ENCODE data around the gene KLRC3.
A peak's percentile ranks its signal among the peaks of the same experiment; 100 is the strongest.
"Not testable (repeated sequence)": the region's sequence is repeated elsewhere in the genome, so short reads cannot be mapped to it uniquely, and the experiment has no call there.

Gene KLRC3

DNA sequence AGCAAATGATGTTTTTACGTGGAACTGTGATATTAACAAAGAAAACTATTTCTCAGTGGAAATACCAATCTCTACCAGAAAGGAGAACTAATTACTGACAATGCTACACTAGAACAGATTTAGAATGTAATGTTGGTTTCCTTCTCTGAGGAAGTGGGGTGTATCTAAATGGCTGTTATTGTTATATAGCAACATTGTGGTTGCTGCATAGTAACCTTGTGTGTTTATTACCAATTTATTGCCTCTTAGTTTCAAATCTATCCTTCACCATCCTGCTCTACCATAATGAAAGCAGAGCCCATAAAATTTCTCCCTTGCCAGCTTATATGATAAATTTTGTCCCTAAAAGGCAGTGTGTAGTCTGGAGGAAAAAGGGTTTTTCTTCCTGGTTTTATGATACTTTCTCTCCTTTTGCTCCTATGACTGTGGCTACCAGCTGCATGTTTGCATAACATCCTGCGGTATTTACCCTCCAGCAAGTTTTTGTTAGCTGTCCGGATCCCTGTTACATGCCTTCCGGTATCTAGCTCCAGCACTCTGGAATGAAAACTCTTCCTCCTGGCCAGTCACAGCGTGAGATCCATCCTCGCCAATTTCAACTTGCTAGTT is 24.9 kb downstream of the KLRC3 start:
- Histone ChIP-seq H3K9me2 (replicated peaks; ENCODE audit: insufficient read depth, low read length) (no peaks in the 10 kb centered on the region), H3K27me3 (replicated peaks; ENCODE audit: insufficient read depth, low read length) (no peaks in the 10 kb centered on the region), H3K4me2 (ENCODE audit: low read depth, low read length) (no peak overlapping the region), H3K9me3 (replicated peaks; ENCODE audit: insufficient read depth, low read length) (no peaks in the 10 kb centered on the region), H4K20me1 (ENCODE audit: insufficient read depth, low read length) (no peaks in the 10 kb centered on the region), H3K36me3 (replicated peaks; ENCODE audit: insufficient read depth, low read length) (no peaks in the 10 kb centered on the region), H3K79me2 (ENCODE audit: low read length) (no peaks in the 10 kb centered on the region), H3K27ac (ENCODE audit: low read length) (no peak overlapping the region), H3K9ac (ENCODE audit: low read length) (no peak overlapping the region), H3K4me1 (ENCODE audit: low read length) (no peaks in the 10 kb centered on the region), H3K4me3 (ENCODE audit: low read length) (no peak overlapping the region), H3F3A (ENCODE audit: insufficient read depth, low read length) (no peaks in the 10 kb centered on the region), H2AFZ (ENCODE audit: low read length) (no peak overlapping the region)
- no peak for DNase-seq
- TF ChIP-seq EZH2phosphoT487 (IDR thresholded peaks at IDR 0.05; ENCODE audit: low read length) (no peak), EZH2 (optimal IDR thresholded peaks at IDR 0.05; ENCODE audit: low read depth, low read length) (no peak), CTCF (IDR thresholded peaks at IDR 0.05; ENCODE audit: low read length) (no peak)

GRCh38 chr12:10394531-10395152 is 25.8 kb downstream of the KLRC3 start:
- H3K9ac ChIP-seq (ENCODE audit: low read length); DNase-seq; H3K9me3 ChIP-seq (replicated peaks; ENCODE audit: insufficient read depth, low read length); H3K27me3 ChIP-seq (replicated peaks; ENCODE audit: insufficient read depth, low read length); H3K9me2 ChIP-seq (replicated peaks; ENCODE audit: insufficient read depth, low read length); H4K20me1 ChIP-seq (ENCODE audit: insufficient read depth, low read length); H3K4me1 ChIP-seq (ENCODE audit: low read length); H2AFZ ChIP-seq (ENCODE audit: low read length); H3K4me3 ChIP-seq (ENCODE audit: low read length); H3K79me2 ChIP-seq (ENCODE audit: low read length); H3K27ac ChIP-seq (ENCODE audit: low read length); H3K36me3 ChIP-seq (replicated peaks; ENCODE audit: insufficient read depth, low read length); H3K4me2 ChIP-seq (ENCODE audit: low read depth, low read length); H3F3A ChIP-seq (ENCODE audit: insufficient read depth, low read length): not testable (repeated sequence)

DNA sequence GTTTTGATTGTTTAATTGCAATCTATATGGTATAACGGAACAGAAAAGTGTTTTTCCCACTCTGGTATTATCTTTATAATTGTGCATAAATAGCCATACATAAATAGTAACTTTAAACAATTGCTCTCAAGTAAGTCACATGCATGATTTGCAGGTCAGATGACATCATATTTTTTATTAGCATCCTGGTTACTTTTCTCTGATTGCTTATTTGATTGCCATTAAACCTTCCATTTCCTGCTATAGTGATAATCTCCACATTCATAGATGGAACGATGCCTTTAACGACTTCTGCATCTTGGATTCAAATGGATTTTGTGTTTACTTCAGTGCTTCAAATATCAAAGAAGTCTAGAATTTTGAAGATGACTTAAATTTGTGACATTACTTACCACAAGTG is 27.1 kb downstream of the KLRC3 start:
- H3K4me1 ChIP-seq (ENCODE audit: low read length): no peaks in the 10 kb centered on the region
- no peak for DNase-seq

GRCh38 chr12:10392394-10392930 is 27.9 kb downstream of the KLRC3 start:
- no peak overlapping the region for H3K4me3 ChIP-seq (ENCODE audit: low read length)
- no peak overlapping the region for H2AFZ ChIP-seq (ENCODE audit: low read length)
- no peak for TF ChIP-seq CTCF (IDR thresholded peaks at IDR 0.05; ENCODE audit: low read length)
- TF ChIP-seq EZH2phosphoT487 (IDR thresholded peaks at IDR 0.05; ENCODE audit: low read length): no peak
- no peak for TF ChIP-seq EZH2 (optimal IDR thresholded peaks at IDR 0.05; ENCODE audit: low read depth, low read length)
- no peak overlapping the region for H3K9ac ChIP-seq (ENCODE audit: low read length)
- no peaks in the 10 kb centered on the region for H3K9me3 ChIP-seq (replicated peaks; ENCODE audit: insufficient read depth, low read length)
- H4K20me1 ChIP-seq (ENCODE audit: insufficient read depth, low read length): no peaks in the 10 kb centered on the region
- no peaks in the 10 kb centered on the region for H3K36me3 ChIP-seq (replicated peaks; ENCODE audit: insufficient read depth, low read length)
- H3K4me1 ChIP-seq (ENCODE audit: low read length): no peaks in the 10 kb centered on the region
- H3K4me2 ChIP-seq (ENCODE audit: low read depth, low read length): no peak overlapping the region
- H3K79me2 ChIP-seq (ENCODE audit: low read length): no peaks in the 10 kb centered on the region
- no peaks in the 10 kb centered on the region for H3F3A ChIP-seq (ENCODE audit: insufficient read depth, low read length)
- no peaks in the 10 kb centered on the region for H3K27me3 ChIP-seq (replicated peaks; ENCODE audit: insufficient read depth, low read length)
- peak; percentile 27 for DNase-seq
- H3K27ac ChIP-seq (ENCODE audit: low read length): no peak overlapping the region
- no peaks in the 10 kb centered on the region for H3K9me2 ChIP-seq (replicated peaks; ENCODE audit: insufficient read depth, low read length)

More for the DNA sequence above, 27.1 kb downstream of the KLRC3 start:
- Histone ChIP-seq H3K9me2 (replicated peaks; ENCODE audit: insufficient read depth, low read length) (no peaks in the 10 kb centered on the region), H3K27me3 (replicated peaks; ENCODE audit: insufficient read depth, low read length) (no peaks in the 10 kb centered on the region), H3F3A (ENCODE audit: insufficient read depth, low read length) (no peaks in the 10 kb centered on the region), H3K4me3 (ENCODE audit: low read length) (no peak overlapping the region), H4K20me1 (ENCODE audit: insufficient read depth, low read length) (no peaks in the 10 kb centered on the region), H3K27ac (ENCODE audit: low read length) (no peak overlapping the region), H3K36me3 (replicated peaks; ENCODE audit: insufficient read depth, low read length) (no peaks in the 10 kb centered on the region), H3K9me3 (replicated peaks; ENCODE audit: insufficient read depth, low read length) (no peaks in the 10 kb centered on the region), H3K79me2 (ENCODE audit: low read length) (no peaks in the 10 kb centered on the region), H2AFZ (ENCODE audit: low read length) (no peak overlapping the region), H3K4me2 (ENCODE audit: low read depth, low read length) (no peak overlapping the region), H3K9ac (ENCODE audit: low read length) (no peak overlapping the region)
- no peak for TF ChIP-seq EZH2 (optimal IDR thresholded peaks at IDR 0.05; ENCODE audit: low read depth, low read length)

DNA sequence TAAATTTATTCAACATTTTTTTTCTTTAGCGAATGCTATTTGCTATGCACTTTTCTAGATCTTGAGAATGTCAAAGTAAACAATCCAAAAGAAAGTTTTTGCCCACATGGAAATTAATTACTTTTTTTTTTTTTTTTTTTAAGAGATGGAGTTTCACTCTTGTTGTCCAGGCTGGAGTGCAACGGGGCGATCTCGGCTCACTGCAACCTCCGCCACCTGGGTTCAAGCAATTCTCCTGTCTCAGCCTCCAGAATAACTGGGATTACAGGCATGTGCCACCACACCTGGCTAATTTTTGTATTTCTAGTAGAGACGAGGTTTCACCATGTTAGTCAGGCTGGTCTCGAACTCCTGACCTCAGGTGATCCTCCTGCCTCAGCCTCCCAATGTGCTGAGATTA is 29.4 kb downstream of the KLRC3 start:
- H2AFZ ChIP-seq (ENCODE audit: low read length); H3K4me2 ChIP-seq (ENCODE audit: low read depth, low read length); H3K27ac ChIP-seq (ENCODE audit: low read length); H3K36me3 ChIP-seq (replicated peaks; ENCODE audit: insufficient read depth, low read length); H3K9ac ChIP-seq (ENCODE audit: low read length); H3K9me3 ChIP-seq (replicated peaks; ENCODE audit: insufficient read depth, low read length); H3K79me2 ChIP-seq (ENCODE audit: low read length); H3K27me3 ChIP-seq (replicated peaks; ENCODE audit: insufficient read depth, low read length); DNase-seq; H3K9me2 ChIP-seq (replicated peaks; ENCODE audit: insufficient read depth, low read length); H3K4me3 ChIP-seq (ENCODE audit: low read length); H4K20me1 ChIP-seq (ENCODE audit: insufficient read depth, low read length); H3F3A ChIP-seq (ENCODE audit: insufficient read depth, low read length); H3K4me1 ChIP-seq (ENCODE audit: low read length): not testable (repeated sequence)
